Measurements from ENCODE around the gene CEP112. TPM values are rescaled to one million over a fixed set of nuclear protein-coding genes. Genes with fewer than 3 reads are reported as not detected.

Gene CEP112
- total RNA-seq, 1 experiment from 2014 or later: 5.4 TPM

GRCh38 chr17:65898651-65899050, 293.3 kb downstream of the CEP112 start:
- H3K36me3 Mint-ChIP-seq (ENCODE audit: insufficient read depth, unreplicated experiment): no peaks in the 10 kb centered on the region
- H3K9me3 Mint-ChIP-seq (ENCODE audit: low read depth, unreplicated experiment): no peaks in the 10 kb centered on the region
- no peak overlapping the region for H3K4me3 Mint-ChIP-seq (ENCODE audit: low read depth, unreplicated experiment)
- no TSS peak for BruUV-seq (replicated peaks)
- H3K4me1 Mint-ChIP-seq (ENCODE audit: low read depth, unreplicated experiment): no peaks in the 10 kb centered on the region
- H3K27ac Mint-ChIP-seq (ENCODE audit: unreplicated experiment): no peak overlapping the region
- DNase-seq: no peak
- CTCF ChIA-PET: no interaction called here
- no peaks in the 10 kb centered on the region for H3K27me3 Mint-ChIP-seq (ENCODE audit: unreplicated experiment)
- intact Hi-C loops (cut with micrococcal nuclease; ENCODE audit: unreplicated experiment): no loop called here
- no peak for TF ChIP-seq CTCF (IDR thresholded peaks at IDR 0.05; ENCODE audit: unreplicated experiment)

- no peaks in the 10 kb centered on the region for H3K4me1 Mint-ChIP-seq (ENCODE audit: low read depth, unreplicated experiment)
- CTCF ChIA-PET: no interaction called here
- DNase-seq: no peak
- no peak for TF ChIP-seq CTCF (IDR thresholded peaks at IDR 0.05; ENCODE audit: unreplicated experiment)
- no peaks in the 10 kb centered on the region for H3K27me3 Mint-ChIP-seq (ENCODE audit: unreplicated experiment)
- H3K36me3 Mint-ChIP-seq (ENCODE audit: insufficient read depth, unreplicated experiment): no peaks in the 10 kb centered on the region
- intact Hi-C loops (cut with micrococcal nuclease; ENCODE audit: unreplicated experiment): no loop called here
- no peak overlapping the region for H3K27ac Mint-ChIP-seq (ENCODE audit: unreplicated experiment)
- no peak overlapping the region for H3K4me3 Mint-ChIP-seq (ENCODE audit: low read depth, unreplicated experiment)
- no TSS peak for BruUV-seq (replicated peaks)
- H3K9me3 Mint-ChIP-seq (ENCODE audit: low read depth, unreplicated experiment): no peaks in the 10 kb centered on the region
Measured at GRCh38 chr17:65896889-65897288, 295.0 kb downstream of the CEP112 start.

DNA sequence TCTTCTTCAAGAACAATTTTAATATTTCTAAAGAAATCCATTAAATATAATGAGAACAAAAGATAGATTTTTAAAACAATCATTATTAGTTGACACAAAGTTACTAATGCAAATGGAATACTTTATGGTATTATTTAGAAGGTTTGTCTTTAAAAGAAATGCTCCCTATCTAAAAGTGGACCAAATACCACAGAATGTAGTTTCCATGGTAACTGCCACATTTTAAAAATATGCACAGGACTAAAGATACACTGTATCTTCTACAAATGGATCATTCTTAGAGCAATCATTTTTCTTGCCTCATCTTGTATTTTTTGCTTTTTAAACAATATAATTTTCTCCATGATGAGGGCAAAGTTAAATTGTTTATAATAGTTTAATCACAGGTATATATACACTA, 296.0 kb downstream of the CEP112 start:
- TF ChIP-seq CTCF (IDR thresholded peaks at IDR 0.05; ENCODE audit: unreplicated experiment): no peak
- intact Hi-C loops (cut with micrococcal nuclease; ENCODE audit: unreplicated experiment): no loop called here
- DNase-seq: no peak
- Mint-ChIP-seq H3K27ac (ENCODE audit: unreplicated experiment) (no peak overlapping the region), H3K4me3 (ENCODE audit: low read depth, unreplicated experiment) (no peak overlapping the region), H3K9me3 (ENCODE audit: low read depth, unreplicated experiment) (no peaks in the 10 kb centered on the region), H3K36me3 (ENCODE audit: insufficient read depth, unreplicated experiment) (no peaks in the 10 kb centered on the region), H3K27me3 (ENCODE audit: unreplicated experiment) (no peaks in the 10 kb centered on the region), H3K4me1 (ENCODE audit: low read depth, unreplicated experiment) (no peaks in the 10 kb centered on the region)
- CTCF ChIA-PET: no interaction called here
- BruUV-seq (replicated peaks): no TSS peak

- H3K27ac Mint-ChIP-seq (ENCODE audit: unreplicated experiment): no peak overlapping the region
- no TSS peak for BruUV-seq (replicated peaks)
- DNase-seq: no peak
Measured at GRCh38 chr17:65893692-65894279, 298.1 kb downstream of the CEP112 start.

More at GRCh38 chr17:65893692-65894279, 298.1 kb downstream of the CEP112 start:
- CTCF ChIA-PET: no interaction called here
- no peaks in the 10 kb centered on the region for H3K9me3 Mint-ChIP-seq (ENCODE audit: low read depth, unreplicated experiment)
- intact Hi-C loops (cut with micrococcal nuclease; ENCODE audit: unreplicated experiment): no loop called here
- TF ChIP-seq CTCF (IDR thresholded peaks at IDR 0.05; ENCODE audit: unreplicated experiment): no peak
- H3K36me3 Mint-ChIP-seq (ENCODE audit: insufficient read depth, unreplicated experiment): no peaks in the 10 kb centered on the region
- peaks cover 15% of the 10 kb centered on the region for H3K27me3 Mint-ChIP-seq (ENCODE audit: unreplicated experiment)
- H3K4me1 Mint-ChIP-seq (ENCODE audit: low read depth, unreplicated experiment): no peaks in the 10 kb centered on the region
- H3K4me3 Mint-ChIP-seq (ENCODE audit: low read depth, unreplicated experiment): no peak overlapping the region

Measured in Calu3 (cell line).